Activated T-cell treated with anti-CD3 and anti-CD28 coated beads for 24 hours (primary cell): Measurements from ENCODE around the gene TRIP10.
"Not testable (repeated sequence)": the region's sequence is repeated elsewhere in the genome, so short reads cannot be mapped to it uniquely, and the experiment has no call there.

Source experiments
- DNase-seq: peaks from one replicate; pipeline ENCODE4 v3.0.0-alpha.2; 2020; ENCODE audit warnings: low read depth

Gene TRIP10

GRCh38 chr19:6768236-6768785 lies 28.8 kb downstream of the TRIP10 start:
- no peak for DNase-seq

GRCh38 chr19:6769006-6769619 lies 29.6 kb downstream of the TRIP10 start:
- no peak for DNase-seq

GRCh38 chr19:6771648-6772027 lies 32.2 kb downstream of the TRIP10 start:
- DNase-seq = not testable (repeated sequence)

GRCh38 chr19:6772028-6772865 lies 32.8 kb downstream of the TRIP10 start, which contains the start of gene VAV1:
VAV1 (plus strand) TSS chr19:6772708; CDS start chr19:6772808, 100 bp downstream.
- peak; percentile 76 for DNase-seq

GRCh38 chr19:6772866-6773322 lies 33.4 kb downstream of the TRIP10 start:
- no peak for DNase-seq

- DNase-seq = peak; percentile 49
Observed at GRCh38 chr19:6773323-6773931, 33.9 kb downstream of the TRIP10 start.

- no peak for DNase-seq
Observed at GRCh38 chr19:6774821-6775707, 35.6 kb downstream of the TRIP10 start.

- not testable (repeated sequence) for DNase-seq
Observed at GRCh38 chr19:6776045-6776444, 36.6 kb downstream of the TRIP10 start.

GRCh38 chr19:6776999-6777398 lies 37.5 kb downstream of the TRIP10 start:
- DNase-seq = no peak

- DNase-seq = no peak
Observed at GRCh38 chr19:6777434-6777833, 38.0 kb downstream of the TRIP10 start.

- DNase-seq = no peak
Observed at GRCh38 chr19:6778386-6778785, 38.9 kb downstream of the TRIP10 start.

- DNase-seq = no peak
Observed at GRCh38 chr19:6779206-6779605, 39.7 kb downstream of the TRIP10 start.

- no peak for DNase-seq
Observed at GRCh38 chr19:6787393-6787792, 47.9 kb downstream of the TRIP10 start.

GRCh38 chr19:6788896-6789295 lies 49.4 kb downstream of the TRIP10 start:
- DNase-seq = no peak

GRCh38 chr19:6790194-6791128 lies 51.0 kb downstream of the TRIP10 start:
- no peak for DNase-seq

- no peak for DNase-seq
Observed at GRCh38 chr19:6791237-6791636, 51.8 kb downstream of the TRIP10 start.

- DNase-seq = no peak
Observed at GRCh38 chr19:6793411-6793810, 53.9 kb downstream of the TRIP10 start.

GRCh38 chr19:6793973-6794372 lies 54.5 kb downstream of the TRIP10 start:
- DNase-seq = no peak

GRCh38 chr19:6794686-6795431 lies 55.4 kb downstream of the TRIP10 start:
- no peak for DNase-seq

- DNase-seq = no peak
Observed at GRCh38 chr19:6796278-6796677, 56.8 kb downstream of the TRIP10 start.
